WTC11 (cell line): ENCODE results near the gene SFI1. TPM values are rescaled to one million over a fixed set of nuclear protein-coding genes. Genes with fewer than 3 reads are reported as not detected.

Source experiments
- ATAC-seq: fragments of 200-7000 bp; cut with Tn5 transposase; 2 replicates; pipeline ENCODE4 v1.10.0; 2021; ENCODE audit warnings: mild to moderate bottlenecking, moderate library complexity
- CTCF ChIA-PET: fragments of 300-600 bp; sonication (Branson Sonifier 250); formaldehyde crosslinking; loops from one replicate; lab custom pipeline; 2021; ENCODE audit warnings: antibody characterized with exemption; lab: Charles Lee
- POLR2A ChIA-PET: fragments of 350-600 bp; sonication (Branson Sonifier 250); formaldehyde crosslinking; loops from one replicate; lab custom pipeline; 2021; ENCODE audit warnings: antibody characterized with exemption; lab: Charles Lee
- DNase-seq: peaks from one replicate; pipeline ENCODE4 v3.0.0; 2021; ENCODE audit warnings: low spot score
- H3K27ac Mint-ChIP-seq: 2 replicates; pipeline ENCODE4 v1.8.0; 2021; ENCODE audit warnings: mixed read lengths
- H3K27me3 Mint-ChIP-seq: 2 replicates; pipeline ENCODE4 v1.8.0; 2021; ENCODE audit warnings: low read depth, mild to moderate bottlenecking, moderate library complexity, mixed read lengths
- H3K36me3 Mint-ChIP-seq: 2 replicates; pipeline ENCODE4 v1.8.0; 2021; ENCODE audit warnings: mixed read lengths
- H3K4me1 Mint-ChIP-seq: 2 replicates; pipeline ENCODE4 v1.8.0; 2022; ENCODE audit warnings: mixed read lengths
- H3K4me3 Mint-ChIP-seq: 2 replicates; pipeline ENCODE4 v1.8.0; 2021; ENCODE audit warnings: mild to moderate bottlenecking, moderate library complexity, mixed read lengths
- H3K9me3 Mint-ChIP-seq: 2 replicates; pipeline ENCODE4 v1.8.0; 2021; ENCODE audit warnings: mixed read lengths
- CREM ChIP-seq: sonication (generic); formaldehyde crosslinking; IDR thresholded peaks from 2 replicates; pipeline ENCODE4 v1.8.1; 2022; ENCODE audit warnings: mild to moderate bottlenecking, missing genetic modification reagents, moderate library complexity
- ETV6 ChIP-seq: sonication (generic); formaldehyde crosslinking; IDR thresholded peaks from 2 replicates; pipeline ENCODE4 v1.8.1; 2022; ENCODE audit warnings: mild to moderate bottlenecking, missing genetic modification reagents
- FOXK1 ChIP-seq: sonication (generic); formaldehyde crosslinking; IDR thresholded peaks from 2 replicates; pipeline ENCODE4 v1.8.0; 2022; ENCODE audit warnings: mild to moderate bottlenecking, moderate library complexity, missing genetic modification reagents
- FOXP1 ChIP-seq: sonication (generic); formaldehyde crosslinking; IDR thresholded peaks from 2 replicates; pipeline ENCODE4 v1.8.0; 2022; ENCODE audit warnings: missing genetic modification reagents, mild to moderate bottlenecking, moderate library complexity, borderline replicate concordance
- HMGA2 ChIP-seq: fragments of 250-450 bp; sonication (Bioruptor Pico); IDR thresholded peaks from 2 replicates; pipeline ENCODE4 v1.4.0; 2021; ENCODE audit warnings: mild to moderate bottlenecking, moderate library complexity
- JAZF1 ChIP-seq: fragments of 250-450 bp; sonication (Bioruptor Pico); IDR thresholded peaks from 2 replicates; pipeline ENCODE4 v1.9.0; 2021; ENCODE audit warnings: moderate library complexity, mild to moderate bottlenecking, inconsistent platforms
- NFYB ChIP-seq: sonication (generic); formaldehyde crosslinking; conservative IDR thresholded peaks from 2 replicates; pipeline ENCODE4 v1.8.0; 2022; ENCODE audit warnings: low read depth, missing genetic modification reagents
- NR2C2 ChIP-seq: sonication (generic); formaldehyde crosslinking; IDR thresholded peaks from 2 replicates; pipeline ENCODE4 v1.8.0; 2022; ENCODE audit warnings: mild to moderate bottlenecking, missing genetic modification reagents
- SP1 ChIP-seq: sonication (generic); formaldehyde crosslinking; conservative IDR thresholded peaks from 2 replicates; pipeline ENCODE4 v1.8.1; 2022; ENCODE audit warnings: missing genetic modification reagents
- TEAD1 ChIP-seq: sonication (generic); formaldehyde crosslinking; IDR thresholded peaks from 2 replicates; pipeline ENCODE4 v1.8.0; 2022; ENCODE audit warnings: mild to moderate bottlenecking, missing genetic modification reagents
- ZNF396 ChIP-seq: fragments of 250-450 bp; sonication (Bioruptor Pico); IDR thresholded peaks from 2 replicates; pipeline ENCODE4 v1.8.0; 2021; ENCODE audit warnings: mild to moderate bottlenecking, moderate library complexity, borderline replicate concordance
- ZNF416 ChIP-seq: fragments of 250-450 bp; sonication (Bioruptor Pico); IDR thresholded peaks from 2 replicates; pipeline ENCODE4 v1.9.0; 2021; ENCODE audit warnings: mild to moderate bottlenecking, inconsistent platforms
- total RNA-seq: library from RNA; stranded (reverse); gene quantifications from 3 replicates; pipeline ENCODE4 v1.2.3, GENCODE V29; 2021
- TF ChIP-seq, protein P1 (sequence below): sonication (generic); formaldehyde crosslinking; IDR thresholded peaks from 2 replicates; pipeline ENCODE4 v1.8.1; 2022; ENCODE audit warnings: mild to moderate bottlenecking, missing genetic modification reagents, moderate library complexity, borderline replicate concordance
- TF ChIP-seq, protein P2 (sequence below): fragments of 250-450 bp; sonication (Bioruptor Pico); IDR thresholded peaks from 2 replicates; pipeline ENCODE4 v1.8.0; 2021; ENCODE audit warnings: mild to moderate bottlenecking
- TF ChIP-seq, protein P3 (sequence below): sonication (generic); formaldehyde crosslinking; IDR thresholded peaks from 2 replicates; pipeline ENCODE4 v1.8.0; 2023; ENCODE audit warnings: missing genetic modification reagents, mild to moderate bottlenecking, borderline replicate concordance
- TF ChIP-seq, protein P4 (sequence below): sonication (generic); formaldehyde crosslinking; IDR thresholded peaks from 2 replicates; pipeline ENCODE4 v1.8.0; 2023; ENCODE audit warnings: missing genetic modification reagents
- TF ChIP-seq, protein P5 (sequence below): sonication (generic); formaldehyde crosslinking; IDR thresholded peaks from 2 replicates; pipeline ENCODE4 v1.8.1; 2022; ENCODE audit warnings: mild to moderate bottlenecking, moderate library complexity, missing genetic modification reagents
- TF ChIP-seq, protein P6 (sequence below): sonication (generic); formaldehyde crosslinking; IDR thresholded peaks from 2 replicates; pipeline ENCODE4 v1.8.1; 2023; ENCODE audit warnings: mild to moderate bottlenecking, missing genetic modification reagents, moderate library complexity

The SFI1 gene
- total RNA-seq, 1 experiment from 2014 or later = 43.6 TPM

DNA sequence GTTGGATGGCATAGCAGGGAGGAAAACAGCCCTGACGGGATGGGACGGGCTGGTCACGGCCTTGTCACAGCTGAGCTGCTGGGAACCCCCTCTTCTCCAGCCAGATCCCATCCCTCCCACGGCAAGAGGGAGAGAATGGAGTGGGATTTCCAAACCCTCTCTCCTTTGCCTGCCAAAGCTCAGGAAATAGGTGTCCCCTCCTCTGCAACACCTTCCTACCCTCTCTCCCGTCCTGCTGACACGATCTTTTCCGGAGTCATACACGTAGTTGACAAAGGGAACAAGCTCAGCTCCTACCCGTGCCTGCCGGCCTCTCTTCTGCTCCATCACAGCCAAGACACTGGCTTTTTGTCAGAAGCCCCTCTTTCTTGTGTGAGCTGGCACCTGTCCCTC lies 117.6 kb downstream of the SFI1 start (continued):
- TF ChIP-seq, protein P1, sequence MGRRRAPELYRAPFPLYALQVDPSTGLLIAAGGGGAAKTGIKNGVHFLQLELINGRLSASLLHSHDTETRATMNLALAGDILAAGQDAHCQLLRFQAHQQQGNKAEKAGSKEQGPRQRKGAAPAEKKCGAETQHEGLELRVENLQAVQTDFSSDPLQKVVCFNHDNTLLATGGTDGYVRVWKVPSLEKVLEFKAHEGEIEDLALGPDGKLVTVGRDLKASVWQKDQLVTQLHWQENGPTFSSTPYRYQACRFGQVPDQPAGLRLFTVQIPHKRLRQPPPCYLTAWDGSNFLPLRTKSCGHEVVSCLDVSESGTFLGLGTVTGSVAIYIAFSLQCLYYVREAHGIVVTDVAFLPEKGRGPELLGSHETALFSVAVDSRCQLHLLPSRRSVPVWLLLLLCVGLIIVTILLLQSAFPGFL (CRISPR knock-in tag) = no peak
- no peak for TF ChIP-seq TEAD1 (CRISPR knock-in tag)

DNA sequence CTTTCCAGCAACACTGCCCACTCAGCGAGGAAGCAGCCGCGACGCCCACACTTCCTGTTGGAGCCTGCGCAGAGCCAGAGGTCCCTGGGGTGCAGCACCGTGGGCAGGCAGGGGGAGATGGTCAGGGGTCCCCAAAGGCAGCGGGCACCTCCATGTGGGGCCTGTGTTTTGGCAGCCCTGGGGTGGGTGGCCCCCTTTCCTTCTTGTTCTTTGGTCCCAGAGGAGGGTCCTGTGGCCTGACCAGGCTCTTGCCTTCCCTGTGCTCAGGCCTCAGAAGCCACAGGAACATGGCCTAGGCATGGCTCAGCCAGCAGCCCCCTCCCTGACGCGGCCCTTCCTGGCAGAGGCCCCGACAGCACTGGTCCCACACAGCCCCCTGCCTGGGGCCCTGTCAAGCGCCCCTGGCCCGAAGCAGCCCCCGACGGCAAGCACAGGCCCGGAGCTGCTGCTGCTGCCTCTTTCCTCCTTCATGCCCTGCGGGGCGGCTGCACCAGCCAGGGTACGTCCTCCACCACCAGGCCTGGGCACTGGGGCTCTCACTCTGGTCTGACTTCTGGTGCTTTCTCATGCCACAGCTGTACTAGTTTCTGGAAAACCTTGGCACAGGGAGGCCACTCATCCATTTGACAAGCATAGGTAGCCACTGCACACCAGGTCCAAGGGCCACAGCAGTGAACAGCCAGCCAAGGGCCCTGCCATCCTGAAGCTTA lies 118.6 kb downstream of the SFI1 start:
- ChIA-PET POLR2A (no interaction called here), CTCF (interaction anchor here (1.4 to 2.9 kb wide), 3 partner anchors 10 to 163 kb away, joined by 5 to 10 read pairs (median 6); no protein-coding TSS in a partner anchor)
- Mint-ChIP-seq H3K27ac (peak overlapping the region; percentile 90; the same call in 1 of the 2 replicates), H3K27me3 (no peaks in the 10 kb centered on the region), H3K4me3 (no peak overlapping the region), H3K9me3 (no peaks in the 10 kb centered on the region), H3K36me3 (peaks cover 18% of the 10 kb centered on the region), H3K4me1 (no peaks in the 10 kb centered on the region)
- TF ChIP-seq JAZF1 (CRISPR knock-in tag) (no peak), NR2C2 (no peak), FOXK1 (CRISPR knock-in tag) (no peak), FOXP1 (no peak), NFYB (CRISPR knock-in tag) (no peak), ZNF416 (CRISPR knock-in tag) (no peak), CREM (CRISPR knock-in tag) (no peak), SP1 (no peak), ETV6 (CRISPR knock-in tag) (no peak), ZNF396 (CRISPR knock-in tag) (no peak), HMGA2 (no peak)
- TF ChIP-seq, protein P2, sequence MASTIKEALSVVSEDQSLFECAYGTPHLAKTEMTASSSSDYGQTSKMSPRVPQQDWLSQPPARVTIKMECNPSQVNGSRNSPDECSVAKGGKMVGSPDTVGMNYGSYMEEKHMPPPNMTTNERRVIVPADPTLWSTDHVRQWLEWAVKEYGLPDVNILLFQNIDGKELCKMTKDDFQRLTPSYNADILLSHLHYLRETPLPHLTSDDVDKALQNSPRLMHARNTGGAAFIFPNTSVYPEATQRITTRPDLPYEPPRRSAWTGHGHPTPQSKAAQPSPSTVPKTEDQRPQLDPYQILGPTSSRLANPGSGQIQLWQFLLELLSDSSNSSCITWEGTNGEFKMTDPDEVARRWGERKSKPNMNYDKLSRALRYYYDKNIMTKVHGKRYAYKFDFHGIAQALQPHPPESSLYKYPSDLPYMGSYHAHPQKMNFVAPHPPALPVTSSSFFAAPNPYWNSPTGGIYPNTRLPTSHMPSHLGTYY = no peak
- TF ChIP-seq, protein P1 (CRISPR knock-in tag) = no peak
- TF ChIP-seq, protein P3, sequence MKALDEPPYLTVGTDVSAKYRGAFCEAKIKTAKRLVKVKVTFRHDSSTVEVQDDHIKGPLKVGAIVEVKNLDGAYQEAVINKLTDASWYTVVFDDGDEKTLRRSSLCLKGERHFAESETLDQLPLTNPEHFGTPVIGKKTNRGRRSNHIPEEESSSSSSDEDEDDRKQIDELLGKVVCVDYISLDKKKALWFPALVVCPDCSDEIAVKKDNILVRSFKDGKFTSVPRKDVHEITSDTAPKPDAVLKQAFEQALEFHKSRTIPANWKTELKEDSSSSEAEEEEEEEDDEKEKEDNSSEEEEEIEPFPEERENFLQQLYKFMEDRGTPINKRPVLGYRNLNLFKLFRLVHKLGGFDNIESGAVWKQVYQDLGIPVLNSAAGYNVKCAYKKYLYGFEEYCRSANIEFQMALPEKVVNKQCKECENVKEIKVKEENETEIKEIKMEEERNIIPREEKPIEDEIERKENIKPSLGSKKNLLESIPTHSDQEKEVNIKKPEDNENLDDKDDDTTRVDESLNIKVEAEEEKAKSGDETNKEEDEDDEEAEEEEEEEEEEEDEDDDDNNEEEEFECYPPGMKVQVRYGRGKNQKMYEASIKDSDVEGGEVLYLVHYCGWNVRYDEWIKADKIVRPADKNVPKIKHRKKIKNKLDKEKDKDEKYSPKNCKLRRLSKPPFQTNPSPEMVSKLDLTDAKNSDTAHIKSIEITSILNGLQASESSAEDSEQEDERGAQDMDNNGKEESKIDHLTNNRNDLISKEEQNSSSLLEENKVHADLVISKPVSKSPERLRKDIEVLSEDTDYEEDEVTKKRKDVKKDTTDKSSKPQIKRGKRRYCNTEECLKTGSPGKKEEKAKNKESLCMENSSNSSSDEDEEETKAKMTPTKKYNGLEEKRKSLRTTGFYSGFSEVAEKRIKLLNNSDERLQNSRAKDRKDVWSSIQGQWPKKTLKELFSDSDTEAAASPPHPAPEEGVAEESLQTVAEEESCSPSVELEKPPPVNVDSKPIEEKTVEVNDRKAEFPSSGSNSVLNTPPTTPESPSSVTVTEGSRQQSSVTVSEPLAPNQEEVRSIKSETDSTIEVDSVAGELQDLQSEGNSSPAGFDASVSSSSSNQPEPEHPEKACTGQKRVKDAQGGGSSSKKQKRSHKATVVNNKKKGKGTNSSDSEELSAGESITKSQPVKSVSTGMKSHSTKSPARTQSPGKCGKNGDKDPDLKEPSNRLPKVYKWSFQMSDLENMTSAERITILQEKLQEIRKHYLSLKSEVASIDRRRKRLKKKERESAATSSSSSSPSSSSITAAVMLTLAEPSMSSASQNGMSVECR (CRISPR knock-in tag) = no peak
- TF ChIP-seq, protein P4, sequence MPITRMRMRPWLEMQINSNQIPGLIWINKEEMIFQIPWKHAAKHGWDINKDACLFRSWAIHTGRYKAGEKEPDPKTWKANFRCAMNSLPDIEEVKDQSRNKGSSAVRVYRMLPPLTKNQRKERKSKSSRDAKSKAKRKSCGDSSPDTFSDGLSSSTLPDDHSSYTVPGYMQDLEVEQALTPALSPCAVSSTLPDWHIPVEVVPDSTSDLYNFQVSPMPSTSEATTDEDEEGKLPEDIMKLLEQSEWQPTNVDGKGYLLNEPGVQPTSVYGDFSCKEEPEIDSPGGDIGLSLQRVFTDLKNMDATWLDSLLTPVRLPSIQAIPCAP = no peak
- TF ChIP-seq, protein P5, sequence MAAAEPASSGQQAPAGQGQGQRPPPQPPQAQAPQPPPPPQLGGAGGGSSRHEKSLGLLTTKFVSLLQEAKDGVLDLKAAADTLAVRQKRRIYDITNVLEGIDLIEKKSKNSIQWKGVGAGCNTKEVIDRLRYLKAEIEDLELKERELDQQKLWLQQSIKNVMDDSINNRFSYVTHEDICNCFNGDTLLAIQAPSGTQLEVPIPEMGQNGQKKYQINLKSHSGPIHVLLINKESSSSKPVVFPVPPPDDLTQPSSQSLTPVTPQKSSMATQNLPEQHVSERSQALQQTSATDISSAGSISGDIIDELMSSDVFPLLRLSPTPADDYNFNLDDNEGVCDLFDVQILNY (CRISPR knock-in tag) = no peak
- TF ChIP-seq, protein P6, sequence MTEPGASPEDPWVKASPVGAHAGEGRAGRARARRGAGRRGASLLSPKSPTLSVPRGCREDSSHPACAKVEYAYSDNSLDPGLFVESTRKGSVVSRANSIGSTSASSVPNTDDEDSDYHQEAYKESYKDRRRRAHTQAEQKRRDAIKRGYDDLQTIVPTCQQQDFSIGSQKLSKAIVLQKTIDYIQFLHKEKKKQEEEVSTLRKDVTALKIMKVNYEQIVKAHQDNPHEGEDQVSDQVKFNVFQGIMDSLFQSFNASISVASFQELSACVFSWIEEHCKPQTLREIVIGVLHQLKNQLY = no peak
- DNase-seq (no peak), ATAC-seq (no peak)
